Mucosa of descending colon (tissue), 3 donors: ENCODE results near the gene SPATS2L. TPM values are rescaled to one million over a fixed set of nuclear protein-coding genes. Genes with fewer than 3 reads are reported as not detected.

Experiments
- ATAC-seq: fragments of 200-7000 bp; cut with Tn5 transposase; one replicate; pipeline ENCODE4 v1.9.1; 2020; ENCODE audit warnings: mild to moderate bottlenecking, moderate library complexity
- DNase-seq, 3 donors: peaks; one replicate each; pipeline ENCODE4 v3.0.0-alpha.2; 2020
- H3K36me3 ChIP-seq: fragments of 200-600 bp; one replicate; pipeline ENCODE4 v1.8.0; 2021; ENCODE audit warnings: low read depth, mild to moderate bottlenecking
- H3K4me1 ChIP-seq: fragments of 200-600 bp; one replicate; pipeline ENCODE4 v1.8.0; 2021; ENCODE audit warnings: low read depth, mild to moderate bottlenecking
- H3K4me3 ChIP-seq: fragments of 200-600 bp; one replicate; pipeline ENCODE4 v1.8.0; 2021; ENCODE audit warnings: mild to moderate bottlenecking
- H3K9me3 ChIP-seq: fragments of 200-600 bp; one replicate; pipeline ENCODE4 v1.8.0; 2021; ENCODE audit warnings: mild to moderate bottlenecking
- intact Hi-C, 2 donors: fragments of 100-400 bp; cut with DNase I in 1 of 2; cut with micrococcal nuclease in 1 of 2; formaldehyde crosslinking; loops; one replicate each; pipeline versions ENCODE4 v1.11.0 to v1.11.1; 2022; cut with DNase I, micrococcal nuclease
- total RNA-seq, 3 donors: library from RNA; stranded (reverse); fragmentation: NEBNext Ultra II Directional in 2 of 3; extraction: Animal tissue kit (Norgen Biotek cat#: 25700) in 2 of 3; gene quantifications; one replicate each; pipeline versions ENCODE4 v1.2.1 to v1.2.4, GENCODE V29; 2021 to 2023
- TF ChIP-seq, protein P1 (sequence below): fragments of 200-600 bp; IDR thresholded peaks from one replicate; pipeline ENCODE4 v1.8.0; 2022; ENCODE audit warnings: antibody characterized with exemption, mild to moderate bottlenecking
- donor health status: DM: no; HTN: no; CAD: no; lungs with moderate emphysema.
- donor health status: DM: no; HTN: no; CAD: no.
- donor health status: DM: no; HTN: yes; CAD: no.

The SPATS2L gene
- total RNA-seq, 3 donors from 2014 or later: 160 to 238 (median 232) TPM

DNA sequence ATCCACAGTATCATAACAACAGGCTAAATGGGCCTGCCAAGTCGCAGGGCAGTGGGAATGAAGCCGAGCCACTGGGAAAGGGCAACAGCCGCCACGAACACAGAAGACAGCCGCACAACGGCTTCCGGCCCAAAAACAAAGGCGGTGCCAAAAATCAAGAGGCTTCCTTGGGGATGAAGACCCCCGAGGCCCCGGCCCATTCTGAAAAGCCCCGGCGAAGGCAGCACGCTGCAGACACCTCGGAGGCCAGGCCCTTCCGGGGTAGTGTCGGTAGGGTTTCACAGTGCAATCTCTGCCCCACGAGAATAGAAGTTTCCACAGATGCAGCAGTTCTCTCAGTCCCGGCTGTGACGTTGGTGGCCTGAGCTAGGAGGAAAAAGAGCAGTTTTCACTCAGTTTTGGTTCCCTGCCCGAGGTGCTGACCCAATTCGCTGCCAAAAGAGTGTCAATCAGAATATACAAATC is 171.2 kb downstream of the SPATS2L start:
- peak; percentile 19 for ATAC-seq
- Histone ChIP-seq H3K4me3 (no peak overlapping the region), H3K9me3 (no peaks in the 10 kb centered on the region), H3K4me1 (no peaks in the 10 kb centered on the region), H3K36me3 (no peaks in the 10 kb centered on the region)
- DNase-seq: peak in 2 of 3 donors; percentile 35 to 56
- intact Hi-C loops: loop anchor here in 1 of 2 donors (10.0 kb wide), 1 partner anchor 173 kb away; the partner anchor contains the start of gene SPATS2L
- TF ChIP-seq, protein P1, sequence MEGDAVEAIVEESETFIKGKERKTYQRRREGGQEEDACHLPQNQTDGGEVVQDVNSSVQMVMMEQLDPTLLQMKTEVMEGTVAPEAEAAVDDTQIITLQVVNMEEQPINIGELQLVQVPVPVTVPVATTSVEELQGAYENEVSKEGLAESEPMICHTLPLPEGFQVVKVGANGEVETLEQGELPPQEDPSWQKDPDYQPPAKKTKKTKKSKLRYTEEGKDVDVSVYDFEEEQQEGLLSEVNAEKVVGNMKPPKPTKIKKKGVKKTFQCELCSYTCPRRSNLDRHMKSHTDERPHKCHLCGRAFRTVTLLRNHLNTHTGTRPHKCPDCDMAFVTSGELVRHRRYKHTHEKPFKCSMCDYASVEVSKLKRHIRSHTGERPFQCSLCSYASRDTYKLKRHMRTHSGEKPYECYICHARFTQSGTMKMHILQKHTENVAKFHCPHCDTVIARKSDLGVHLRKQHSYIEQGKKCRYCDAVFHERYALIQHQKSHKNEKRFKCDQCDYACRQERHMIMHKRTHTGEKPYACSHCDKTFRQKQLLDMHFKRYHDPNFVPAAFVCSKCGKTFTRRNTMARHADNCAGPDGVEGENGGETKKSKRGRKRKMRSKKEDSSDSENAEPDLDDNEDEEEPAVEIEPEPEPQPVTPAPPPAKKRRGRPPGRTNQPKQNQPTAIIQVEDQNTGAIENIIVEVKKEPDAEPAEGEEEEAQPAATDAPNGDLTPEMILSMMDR: no peak

DNA sequence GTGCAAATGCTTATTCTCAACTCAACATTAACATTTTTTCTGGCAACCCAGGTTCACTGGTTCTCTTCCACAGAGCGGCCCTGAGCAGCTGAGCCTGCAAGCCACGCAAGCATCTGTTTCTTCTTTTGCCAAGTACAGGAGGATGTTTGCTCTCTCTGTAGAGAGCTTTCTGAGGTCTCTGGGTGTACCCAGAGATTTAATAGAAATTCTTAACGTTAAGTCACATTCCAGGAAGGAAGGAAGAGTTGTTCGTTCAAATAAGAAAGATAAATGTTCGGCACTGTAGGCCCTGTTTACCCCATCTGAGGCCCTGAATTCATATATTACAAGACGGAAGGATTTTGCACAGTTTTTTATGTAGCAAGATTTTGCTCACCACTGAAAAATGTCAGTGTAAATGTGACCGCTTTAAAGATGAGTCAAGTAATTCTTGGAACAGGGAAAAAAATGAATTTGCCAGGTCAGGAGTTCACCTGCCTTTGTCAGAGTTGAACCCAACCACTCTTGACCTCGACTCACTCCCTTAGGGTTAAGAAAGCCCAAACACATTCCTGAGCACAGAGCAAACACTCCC is 173.3 kb downstream of the SPATS2L start:
- Histone ChIP-seq H3K9me3 (no peaks in the 10 kb centered on the region), H3K4me3 (no peak overlapping the region), H3K36me3 (no peaks in the 10 kb centered on the region), H3K4me1 (no peaks in the 10 kb centered on the region)
- ATAC-seq (no peak), DNase-seq (no peak)
- TF ChIP-seq, protein P1: no peak
- intact Hi-C loops: loop anchor here in 1 of 2 donors (5.0 to 10.0 kb wide), 2 partner anchors 175 to 497 kb away; partner anchors contain the start of gene SPATS2L

DNA sequence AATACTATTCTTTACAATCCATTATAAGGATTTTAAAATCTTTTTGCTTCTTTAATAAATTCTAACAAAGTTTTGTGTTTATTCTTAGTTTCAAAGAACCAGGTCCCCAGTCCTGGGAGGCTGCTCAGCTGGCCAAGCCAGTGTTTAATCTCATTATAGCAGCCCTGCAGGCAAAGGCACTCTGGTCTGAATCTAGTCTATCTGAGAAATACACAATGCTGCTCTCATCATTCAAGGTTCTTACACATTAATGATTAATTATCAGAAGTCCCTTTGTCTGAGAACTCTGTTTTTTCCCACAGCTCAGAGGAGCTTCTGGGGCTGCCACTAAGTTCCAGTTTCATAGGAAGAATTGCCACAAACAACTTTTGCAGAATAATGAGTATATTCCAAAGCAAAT is 175.7 kb downstream of the SPATS2L start:
- Histone ChIP-seq H3K9me3 (no peaks in the 10 kb centered on the region), H3K36me3 (no peaks in the 10 kb centered on the region), H3K4me1 (no peaks in the 10 kb centered on the region), H3K4me3 (no peak overlapping the region)
- TF ChIP-seq, protein P1: no peak
- no peak for DNase-seq
- no peak for ATAC-seq
- intact Hi-C loops: loop anchor here in 1 of 2 donors (5.0 kb wide), 1 partner anchor 500 kb away; no protein-coding TSS in a partner anchor

DNA sequence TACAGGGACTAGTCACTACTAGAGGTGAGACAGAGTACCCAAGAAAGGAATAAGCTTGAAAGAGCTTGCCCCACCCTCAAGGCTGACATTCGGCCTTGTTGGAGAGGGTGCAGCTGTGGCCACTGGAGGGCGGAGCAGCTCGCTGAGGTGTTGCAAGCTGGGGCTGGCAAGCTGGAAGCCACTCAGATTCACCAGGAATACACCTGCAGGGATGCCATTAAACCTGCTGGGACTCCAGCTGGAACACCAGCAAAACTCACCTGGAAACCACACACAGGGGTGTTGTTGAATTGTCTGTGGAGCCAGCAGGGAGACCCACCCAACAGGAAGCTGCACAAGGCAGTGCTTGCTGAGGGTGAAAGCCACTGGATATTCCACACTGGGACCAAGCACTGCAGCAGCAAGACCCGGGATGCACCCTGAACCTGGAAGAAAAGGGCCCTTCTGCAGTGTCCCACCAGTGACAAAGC is 177.3 kb downstream of the SPATS2L start:
- peak; percentile 91 for ATAC-seq
- Histone ChIP-seq H3K36me3 (no peaks in the 10 kb centered on the region), H3K9me3 (no peaks in the 10 kb centered on the region), H3K4me1 (no peaks in the 10 kb centered on the region), H3K4me3 (no peak overlapping the region)
- TF ChIP-seq, protein P1: peak; percentile 78
- DNase-seq: peak; percentile 67 to 83 (median 78)
- intact Hi-C loops: loop anchor here in 1 of 2 donors (5.0 kb wide), 1 partner anchor 501 kb away; no protein-coding TSS in a partner anchor

DNA sequence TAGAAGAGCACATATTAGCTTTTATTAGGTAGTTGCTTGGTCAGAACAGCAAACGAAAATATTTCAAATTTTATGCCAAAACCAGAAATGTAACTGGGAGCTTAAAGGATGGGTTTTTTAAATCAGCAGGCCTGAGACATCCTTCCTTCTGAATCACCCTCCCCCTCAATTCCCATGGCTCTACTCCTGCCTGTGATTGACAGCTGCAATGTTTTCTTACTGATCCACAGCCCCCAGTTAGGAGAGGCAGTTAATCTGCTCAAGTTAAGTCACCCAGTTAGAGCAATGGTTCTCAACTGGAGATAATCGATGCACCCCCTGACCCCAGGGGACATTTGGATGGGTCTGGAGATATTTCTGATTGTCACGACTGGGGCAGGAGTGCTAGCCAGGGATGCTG is 178.4 kb downstream of the SPATS2L start:
- intact Hi-C loops: loop anchor here in 1 of 2 donors (5.0 kb wide), 1 partner anchor 503 kb away; no protein-coding TSS in a partner anchor
- TF ChIP-seq, protein P1: no peak
- H3K4me3 ChIP-seq: no peak overlapping the region
- DNase-seq: no peak
- H3K9me3 ChIP-seq: no peaks in the 10 kb centered on the region
- H3K4me1 ChIP-seq: no peaks in the 10 kb centered on the region
- H3K36me3 ChIP-seq: no peaks in the 10 kb centered on the region
- ATAC-seq: no peak
